Activated T-helper 17 cell treated with anti-CD3 and anti-CD28 coated beads, Interleukin-2, amount 50 U/mL, for 72 hours (primary cell): Measurements from ENCODE around the gene BARX1. TPM values are rescaled to one million over a fixed set of nuclear protein-coding genes. Genes with fewer than 3 reads are reported as not detected.

Experiments used
- ATAC-seq: fragments of 150-1000 bp; cut with Tn5 transposase; replicated peaks from 2 replicates; pipeline ENCODE4 v1.10.0; 2021; ENCODE audit warnings: mild to moderate bottlenecking, moderate library complexity
- H3K27ac Mint-ChIP-seq: one replicate; pipeline ENCODE4 v1.8.0; 2022; ENCODE audit warnings: mixed read lengths
- H3K27me3 Mint-ChIP-seq: one replicate; pipeline ENCODE4 v1.8.0; 2022; ENCODE audit warnings: mixed read lengths
- H3K36me3 Mint-ChIP-seq: one replicate; pipeline ENCODE4 v1.8.0; 2022; ENCODE audit warnings: low read depth, mild to moderate bottlenecking, mixed read lengths
- H3K4me1 Mint-ChIP-seq: one replicate; pipeline ENCODE4 v1.8.0; 2022; ENCODE audit warnings: mixed read lengths
- H3K4me3 Mint-ChIP-seq: one replicate; pipeline ENCODE4 v1.8.0; 2022; ENCODE audit warnings: mild to moderate bottlenecking, mixed read lengths
- H3K9me3 Mint-ChIP-seq: one replicate; pipeline ENCODE4 v1.8.0; 2022; ENCODE audit warnings: mixed read lengths
- total RNA-seq, 2 donors: library from RNA; stranded (reverse); gene quantifications; one replicate each; pipeline ENCODE4 v1.2.3, GENCODE V29; 2022

The BARX1 gene
- total RNA-seq, 2 donors from 2014 or later = 1.3 TPM; not detected in 1

- ATAC-seq = no peak
- H3K27me3 Mint-ChIP-seq = peaks cover 36% of the 10 kb centered on the region
- no peaks in the 10 kb centered on the region for H3K36me3 Mint-ChIP-seq
- H3K9me3 Mint-ChIP-seq = no peaks in the 10 kb centered on the region
- no peak overlapping the region for H3K27ac Mint-ChIP-seq
- H3K4me1 Mint-ChIP-seq = no peaks in the 10 kb centered on the region
- no peak overlapping the region for H3K4me3 Mint-ChIP-seq
Observed at GRCh38 chr9:93929231-93929630, 25.9 kb downstream of the BARX1 start.

- ATAC-seq = no peak
- no peak overlapping the region for H3K4me3 Mint-ChIP-seq
- no peaks in the 10 kb centered on the region for H3K9me3 Mint-ChIP-seq
- H3K36me3 Mint-ChIP-seq = no peaks in the 10 kb centered on the region
- H3K27ac Mint-ChIP-seq = no peak overlapping the region
- peaks cover 13% of the 10 kb centered on the region for H3K27me3 Mint-ChIP-seq
- no peaks in the 10 kb centered on the region for H3K4me1 Mint-ChIP-seq
Observed at GRCh38 chr9:93922535-93922934, 32.6 kb downstream of the BARX1 start.

GRCh38 chr9:93920131-93920800, 34.9 kb downstream of the BARX1 start:
- no peak for ATAC-seq
- Mint-ChIP-seq H3K9me3 (no peaks in the 10 kb centered on the region), H3K36me3 (no peaks in the 10 kb centered on the region), H3K4me1 (no peaks in the 10 kb centered on the region), H3K27me3 (peaks cover 5% of the 10 kb centered on the region), H3K4me3 (no peak overlapping the region), H3K27ac (no peak overlapping the region)

GRCh38 chr9:93918061-93918460, 37.1 kb downstream of the BARX1 start:
- H3K4me1 Mint-ChIP-seq = no peaks in the 10 kb centered on the region
- no peak overlapping the region for H3K27ac Mint-ChIP-seq
- no peaks in the 10 kb centered on the region for H3K9me3 Mint-ChIP-seq
- no peak for ATAC-seq
- peaks cover 5% of the 10 kb centered on the region for H3K27me3 Mint-ChIP-seq
- H3K4me3 Mint-ChIP-seq = no peak overlapping the region
- H3K36me3 Mint-ChIP-seq = no peaks in the 10 kb centered on the region

GRCh38 chr9:93917121-93917853, 37.9 kb downstream of the BARX1 start:
- Mint-ChIP-seq H3K27me3 (peaks cover 3% of the 10 kb centered on the region), H3K4me1 (no peaks in the 10 kb centered on the region), H3K36me3 (no peaks in the 10 kb centered on the region), H3K9me3 (no peaks in the 10 kb centered on the region), H3K4me3 (no peak overlapping the region), H3K27ac (no peak overlapping the region)
- no peak for ATAC-seq

GRCh38 chr9:93916358-93916757, 38.8 kb downstream of the BARX1 start:
- no peaks in the 10 kb centered on the region for H3K27me3 Mint-ChIP-seq
- no peaks in the 10 kb centered on the region for H3K36me3 Mint-ChIP-seq
- ATAC-seq = no peak
- no peaks in the 10 kb centered on the region for H3K4me1 Mint-ChIP-seq
- H3K9me3 Mint-ChIP-seq = no peaks in the 10 kb centered on the region
- no peak overlapping the region for H3K27ac Mint-ChIP-seq
- H3K4me3 Mint-ChIP-seq = no peak overlapping the region

- H3K4me1 Mint-ChIP-seq = no peaks in the 10 kb centered on the region
- no peaks in the 10 kb centered on the region for H3K36me3 Mint-ChIP-seq
- H3K27ac Mint-ChIP-seq = no peak overlapping the region
- no peaks in the 10 kb centered on the region for H3K9me3 Mint-ChIP-seq
- ATAC-seq = no peak
- peaks cover 10% of the 10 kb centered on the region for H3K27me3 Mint-ChIP-seq
- H3K4me3 Mint-ChIP-seq = no peak overlapping the region
Observed at GRCh38 chr9:93911801-93912554, 43.2 kb downstream of the BARX1 start.

GRCh38 chr9:93911136-93911745, 43.9 kb downstream of the BARX1 start:
- Mint-ChIP-seq H3K4me3 (no peak overlapping the region), H3K27ac (no peak overlapping the region), H3K4me1 (no peaks in the 10 kb centered on the region), H3K36me3 (no peaks in the 10 kb centered on the region), H3K27me3 (peaks cover 13% of the 10 kb centered on the region), H3K9me3 (no peaks in the 10 kb centered on the region)
- ATAC-seq = no peak

- ATAC-seq = no peak
- no peaks in the 10 kb centered on the region for H3K9me3 Mint-ChIP-seq
- no peak overlapping the region for H3K4me3 Mint-ChIP-seq
- no peaks in the 10 kb centered on the region for H3K36me3 Mint-ChIP-seq
- H3K4me1 Mint-ChIP-seq = no peaks in the 10 kb centered on the region
- H3K27me3 Mint-ChIP-seq = peaks cover 15% of the 10 kb centered on the region
- no peak overlapping the region for H3K27ac Mint-ChIP-seq
Observed at GRCh38 chr9:93910598-93910997, 44.6 kb downstream of the BARX1 start.

GRCh38 chr9:93910196-93910595, 45.0 kb downstream of the BARX1 start:
- Mint-ChIP-seq H3K9me3 (no peaks in the 10 kb centered on the region), H3K4me3 (no peak overlapping the region), H3K27me3 (peaks cover 15% of the 10 kb centered on the region), H3K27ac (no peak overlapping the region), H3K4me1 (no peaks in the 10 kb centered on the region), H3K36me3 (no peaks in the 10 kb centered on the region)
- no peak for ATAC-seq

GRCh38 chr9:93909242-93909616, 45.9 kb downstream of the BARX1 start:
- Mint-ChIP-seq H3K27ac (no peak overlapping the region), H3K4me1 (no peaks in the 10 kb centered on the region), H3K9me3 (no peaks in the 10 kb centered on the region)

GRCh38 chr9:93908591-93909241, 46.4 kb downstream of the BARX1 start:
- peaks cover 15% of the 10 kb centered on the region for H3K27me3 Mint-ChIP-seq
- no peaks in the 10 kb centered on the region for H3K36me3 Mint-ChIP-seq
- H3K9me3 Mint-ChIP-seq = no peaks in the 10 kb centered on the region
- no peak overlapping the region for H3K27ac Mint-ChIP-seq
- H3K4me1 Mint-ChIP-seq = no peaks in the 10 kb centered on the region
- ATAC-seq = no peak
- H3K4me3 Mint-ChIP-seq = no peak overlapping the region

More at GRCh38 chr9:93909242-93909616, 45.9 kb downstream of the BARX1 start:
- Mint-ChIP-seq H3K36me3 (no peaks in the 10 kb centered on the region), H3K27me3 (peaks cover 15% of the 10 kb centered on the region), H3K4me3 (no peak overlapping the region)
- no peak for ATAC-seq

- H3K27ac Mint-ChIP-seq = no peak overlapping the region
- no peak for ATAC-seq
- no peaks in the 10 kb centered on the region for H3K36me3 Mint-ChIP-seq
- no peak overlapping the region for H3K4me3 Mint-ChIP-seq
- no peaks in the 10 kb centered on the region for H3K4me1 Mint-ChIP-seq
- peaks cover 15% of the 10 kb centered on the region for H3K27me3 Mint-ChIP-seq
- no peaks in the 10 kb centered on the region for H3K9me3 Mint-ChIP-seq
Observed at GRCh38 chr9:93907551-93908199, 47.5 kb downstream of the BARX1 start.
